GM19397 (cell line): ENCODE results near the gene PRADC1.
A peak's percentile ranks its signal among the peaks of the same experiment; 100 is the strongest.
"Not testable (repeated sequence)": the region's sequence is repeated elsewhere in the genome, so short reads cannot be mapped to it uniquely, and the experiment has no call there.

ENCODE experiments used
- ATAC-seq: cut with Tn5 transposase; IDR thresholded peaks from one replicate; pipeline ENCODE4 v1.9.1; 2021; ENCODE audit warnings: mild to moderate bottlenecking, moderate library complexity; ENCODE audit not compliant: unreplicated experiment

The PRADC1 gene

DNA sequence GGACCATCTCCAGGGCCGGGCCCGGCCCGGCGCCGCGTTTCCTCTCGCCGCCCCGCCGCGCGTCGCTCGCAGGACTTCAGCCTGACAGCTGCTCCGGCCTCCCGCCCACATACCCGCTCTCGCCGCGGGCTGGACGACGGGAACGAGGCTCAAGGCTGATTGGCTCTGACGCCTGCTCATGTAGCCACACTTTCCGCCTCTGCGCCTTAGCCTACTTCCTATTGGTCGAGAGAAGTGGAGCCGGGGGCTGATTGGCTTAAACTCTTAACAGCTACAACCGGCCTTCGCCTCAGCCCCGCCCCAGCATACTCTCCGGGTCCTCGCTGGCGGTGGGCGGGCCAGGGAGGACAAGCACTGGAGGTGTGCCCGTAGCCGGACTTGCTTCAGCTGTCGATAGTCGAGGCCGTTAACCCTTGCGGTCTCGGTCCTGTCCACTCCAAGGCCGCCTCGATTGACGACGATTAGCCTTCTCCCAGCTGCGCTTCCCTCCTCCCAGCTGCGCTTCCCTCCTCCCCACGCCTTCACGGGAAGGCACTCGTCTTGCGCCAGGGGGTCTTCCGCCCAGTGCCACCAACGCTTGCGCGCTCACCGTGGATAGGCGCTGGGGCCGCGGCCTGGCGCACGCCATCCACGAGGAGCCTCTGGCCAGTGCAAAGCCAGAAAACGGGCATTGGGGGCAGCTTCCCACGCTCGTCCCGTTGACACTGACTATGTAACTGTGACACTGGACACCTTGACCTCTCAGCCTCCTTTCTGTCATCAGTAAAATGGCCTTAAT, at the start of gene PRADC1:
Gene PRADC1, minus strand, starts transcription at position 86 of the 778 bp plus-strand sequence. Its CDS starts 79 bp downstream, at position 7.
- peak; percentile 90 for ATAC-seq

DNA sequence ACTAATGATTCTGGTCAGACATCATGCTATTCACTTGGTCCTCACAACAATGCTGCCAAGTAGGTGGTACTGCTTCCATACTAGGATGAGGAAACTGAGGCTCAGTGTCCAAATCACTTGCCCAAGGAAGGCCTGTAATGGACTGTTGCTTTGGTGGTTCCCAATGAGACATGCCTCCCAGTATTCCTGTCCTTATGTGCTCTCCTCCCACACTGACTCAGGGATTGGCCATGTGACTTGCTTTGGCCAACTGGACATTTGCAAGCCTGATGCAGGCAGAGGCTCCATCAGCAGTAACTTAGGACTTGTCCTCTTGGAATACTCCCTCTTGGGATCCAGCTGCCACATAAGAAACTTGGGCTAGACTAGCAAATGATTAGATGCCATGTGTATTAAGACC, 48.2 kb upstream of the PRADC1 start:
- ATAC-seq, result no peak

DNA sequence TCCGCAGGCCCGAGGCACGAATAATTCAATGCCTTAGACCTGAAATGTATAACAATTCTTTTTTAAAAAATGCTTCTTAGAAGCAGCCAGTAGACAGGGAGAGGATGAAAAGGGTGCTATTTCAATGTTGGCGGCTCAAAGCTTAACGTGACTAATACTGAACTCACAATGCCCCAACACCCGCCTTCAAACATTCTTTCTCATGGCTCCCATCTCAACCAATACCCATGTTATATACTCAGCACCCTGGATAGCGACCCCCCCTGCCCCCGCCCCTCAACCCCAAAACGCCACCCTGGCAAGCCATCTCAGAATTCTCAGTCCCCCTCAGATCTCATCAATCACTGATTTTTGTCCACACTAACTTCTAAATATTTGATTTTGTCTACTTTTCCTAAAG, 46.8 kb upstream of the PRADC1 start:
- no peak for ATAC-seq

DNA sequence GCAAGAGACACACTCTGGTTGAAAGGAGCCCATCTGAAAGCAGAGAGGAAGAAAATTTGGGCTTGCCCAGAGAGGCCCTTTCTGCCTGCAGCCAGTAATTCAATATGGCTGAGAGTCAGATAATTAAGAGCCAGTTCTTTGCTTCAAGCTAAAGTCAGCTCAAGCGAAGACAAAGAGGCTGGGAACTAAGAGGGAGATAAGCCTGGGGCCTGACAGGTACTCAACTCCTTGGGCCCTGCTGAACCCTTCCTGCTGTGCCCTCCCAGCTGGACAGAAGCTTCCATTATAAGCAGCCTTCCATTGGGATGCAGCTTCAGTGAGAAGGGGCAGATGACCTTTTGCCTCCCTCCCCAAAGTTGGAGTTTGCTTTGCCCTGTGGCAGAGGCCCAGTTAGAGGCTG, 39.2 kb upstream of the PRADC1 start:
- no peak for ATAC-seq

DNA sequence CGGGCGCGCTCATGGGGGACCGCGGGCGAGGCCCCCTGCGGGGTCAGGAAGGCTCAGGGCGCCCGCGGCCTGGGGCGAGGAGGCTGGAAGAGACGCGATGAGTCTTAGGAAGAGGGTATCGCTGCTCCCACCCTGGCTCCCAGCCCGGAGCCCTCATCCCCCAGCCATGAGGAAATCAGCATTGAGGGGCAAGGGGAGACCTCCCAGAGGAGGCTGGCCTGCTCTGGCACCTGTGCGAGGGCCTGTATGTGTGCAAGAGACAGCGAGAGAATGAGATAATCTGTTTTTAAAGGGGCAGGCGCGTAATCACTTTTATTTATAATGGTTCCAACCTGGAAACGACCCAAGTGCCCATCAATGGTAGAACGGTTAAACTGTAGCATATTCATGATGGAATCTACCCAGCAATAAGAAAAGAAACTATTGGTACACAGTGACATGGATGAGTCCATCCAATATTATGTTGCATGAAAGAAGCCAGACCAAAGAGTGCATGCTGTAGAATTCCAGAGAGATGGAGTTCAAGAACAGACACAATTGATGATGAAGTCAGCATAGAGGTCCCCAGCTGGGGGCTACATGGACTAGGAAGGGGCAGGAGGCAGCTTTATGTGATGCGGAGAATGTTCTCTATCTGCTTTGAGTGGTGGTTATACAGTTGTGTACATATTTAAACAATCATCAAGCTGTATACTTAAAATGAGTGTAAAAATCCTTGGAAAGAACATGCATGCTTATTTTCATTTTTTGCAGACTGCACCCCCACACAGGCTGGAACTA, 36.8 kb upstream of the PRADC1 start:
- ATAC-seq, result peak; percentile 16

DNA sequence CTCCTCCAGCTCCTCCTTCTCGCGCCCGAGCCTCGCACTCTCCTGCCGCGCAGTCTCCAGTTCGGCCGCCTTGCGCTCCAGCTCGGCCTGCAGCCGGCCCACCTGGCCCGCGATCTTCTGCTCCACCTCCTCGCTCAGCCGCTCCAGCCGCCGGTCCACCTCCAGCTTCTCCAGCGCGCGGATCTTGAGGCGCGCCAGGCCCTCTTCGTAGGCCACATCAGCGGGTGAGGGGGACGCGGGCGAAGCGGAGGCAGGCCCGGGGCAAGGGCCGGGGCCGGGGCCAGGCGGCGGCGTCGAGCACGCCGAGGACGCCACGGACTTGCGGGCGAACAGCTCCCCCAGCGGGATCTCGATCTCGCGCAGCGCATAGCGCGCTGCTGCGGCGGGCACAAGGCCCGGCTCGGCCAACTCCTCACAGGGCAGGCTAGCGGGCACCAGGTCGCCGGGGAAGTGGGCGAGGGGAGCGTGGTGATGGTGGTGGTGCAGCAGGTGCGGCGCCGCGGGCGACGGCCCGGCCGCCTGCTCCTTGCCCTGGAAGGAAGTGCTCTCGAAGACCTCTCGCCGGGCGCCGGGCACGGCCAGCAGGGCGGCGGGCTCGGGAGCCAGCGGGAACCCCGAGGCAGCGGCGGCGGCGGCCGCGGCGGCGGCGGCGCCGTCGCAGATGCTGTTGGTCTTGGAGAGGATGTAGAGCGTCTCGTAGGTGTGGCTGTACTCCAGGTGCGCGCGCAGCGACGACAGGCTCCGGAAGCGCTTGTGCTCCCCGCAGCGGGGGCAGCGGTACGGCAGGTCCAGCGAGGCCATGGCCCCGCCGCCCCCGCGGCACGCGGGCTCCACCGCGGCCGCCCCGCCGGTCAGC, 36.0 kb upstream of the PRADC1 start:
- ATAC-seq, result peak; percentile 45

DNA sequence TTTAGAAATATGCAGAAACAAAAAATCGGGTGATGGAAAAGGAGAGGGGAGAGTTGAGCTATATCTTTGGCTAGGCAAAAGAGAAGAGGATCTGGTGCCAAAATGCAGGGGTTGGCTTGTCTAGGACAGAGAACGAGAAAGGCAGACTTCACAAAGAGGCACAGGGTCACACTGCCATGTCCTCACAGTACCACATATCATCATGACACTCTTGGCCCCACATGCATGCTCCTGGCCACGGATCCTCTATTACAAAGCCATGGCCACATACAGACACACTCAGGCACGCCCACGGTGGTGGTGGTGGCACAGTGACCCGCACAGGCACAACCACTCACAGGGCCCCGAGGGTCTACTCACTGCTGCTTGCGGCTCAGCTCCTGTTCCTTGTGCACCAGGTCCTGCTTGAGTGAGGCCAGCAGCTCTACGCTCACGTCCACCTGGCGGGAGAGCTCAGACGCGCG, 35.4 kb upstream of the PRADC1 start:
- no peak for ATAC-seq

DNA sequence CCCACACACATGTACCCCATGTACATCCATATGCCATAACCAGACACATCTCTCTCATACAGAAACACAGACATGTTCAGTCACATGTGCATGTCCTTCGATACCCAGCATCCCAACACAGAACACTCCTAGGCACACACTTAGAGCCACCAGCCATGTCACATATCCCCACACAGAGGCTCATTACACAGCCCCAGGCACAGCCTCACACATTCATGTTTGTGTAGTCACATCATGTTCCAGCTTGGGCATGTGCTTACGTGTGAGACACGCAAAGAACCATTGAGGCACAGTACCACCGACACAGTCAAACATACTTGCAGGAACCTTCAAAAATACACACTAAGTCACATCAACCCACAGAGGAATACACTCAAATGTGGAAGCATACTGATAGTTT, 34.0 kb upstream of the PRADC1 start:
- no peak for ATAC-seq

DNA sequence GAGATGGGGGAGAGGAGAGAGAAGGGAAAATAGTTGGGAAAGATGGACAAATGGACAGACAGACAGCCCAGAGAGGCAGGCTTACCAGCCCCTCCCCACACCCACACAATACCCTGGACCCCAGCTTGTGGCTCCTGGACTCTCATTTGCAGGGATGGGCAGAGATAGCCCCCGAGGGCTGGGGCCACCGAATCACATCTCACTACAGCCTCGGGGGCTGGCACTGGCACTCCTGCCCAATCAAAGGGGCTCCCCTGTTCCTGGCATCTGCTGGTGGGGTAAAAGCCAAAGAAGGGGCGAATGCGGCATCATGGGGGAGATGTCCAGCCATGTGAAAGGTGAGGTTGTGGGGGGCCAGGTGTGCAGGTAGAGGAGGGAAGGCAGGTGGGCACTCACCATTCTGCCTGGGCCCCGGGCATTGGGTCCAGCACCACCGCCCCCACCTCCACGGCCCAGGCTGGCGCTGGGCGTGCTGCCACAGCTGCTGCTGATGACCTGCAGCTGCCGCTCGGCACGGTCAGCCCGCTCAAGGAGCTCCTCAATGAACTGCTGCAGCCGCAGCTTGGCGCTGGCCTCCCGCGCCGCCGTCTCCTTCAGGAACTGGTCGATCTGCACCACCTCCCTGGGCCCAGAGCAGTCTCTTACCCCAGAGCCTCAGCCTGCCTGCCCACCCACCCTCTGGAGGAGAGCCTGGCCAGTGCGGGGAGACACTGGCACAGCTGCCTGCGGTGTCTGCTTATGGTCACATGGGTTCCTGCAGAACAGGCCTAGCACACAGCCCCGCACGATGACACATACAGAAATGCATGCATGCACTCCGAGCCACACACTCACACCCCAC, 33.2 kb upstream of the PRADC1 start:
- no peak for ATAC-seq

DNA sequence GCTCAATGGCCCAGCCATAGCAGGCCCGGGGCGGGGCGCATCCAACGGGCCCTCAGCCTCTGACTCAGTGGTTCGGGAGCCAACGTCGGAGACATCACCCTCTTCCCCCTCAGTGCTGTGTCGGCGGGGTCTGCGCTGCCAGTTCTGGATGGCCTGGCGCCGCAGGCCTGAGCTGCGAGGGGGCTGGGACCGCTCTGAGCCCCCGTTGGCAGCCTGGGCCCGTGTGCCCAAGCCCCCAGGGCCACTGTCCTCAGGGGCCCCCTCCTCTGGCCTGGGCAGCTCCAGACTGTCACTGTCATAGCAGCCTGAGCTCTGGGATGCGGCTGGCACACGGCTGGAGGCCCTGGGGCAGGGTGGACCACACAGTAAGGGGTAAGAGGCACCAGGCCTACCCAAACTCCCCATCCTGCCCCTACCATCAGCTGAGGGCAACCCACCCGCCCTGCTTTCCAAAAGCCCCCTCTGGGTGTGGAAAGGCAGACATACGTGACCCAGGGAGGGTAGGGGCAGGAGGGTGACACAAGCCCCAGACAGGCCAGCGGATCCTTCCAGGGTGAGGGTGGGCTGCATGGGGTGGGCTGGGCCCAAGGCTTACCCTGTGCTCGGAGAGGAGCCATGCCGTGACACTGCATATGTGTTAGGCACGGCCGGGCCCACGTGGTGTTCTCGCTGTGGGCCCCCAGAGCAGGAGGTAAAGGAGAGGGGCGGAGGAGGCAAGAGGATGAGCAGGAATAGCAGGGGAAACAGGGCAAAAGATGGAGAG, 32.4 kb upstream of the PRADC1 start:
- ATAC-seq, result no peak

DNA sequence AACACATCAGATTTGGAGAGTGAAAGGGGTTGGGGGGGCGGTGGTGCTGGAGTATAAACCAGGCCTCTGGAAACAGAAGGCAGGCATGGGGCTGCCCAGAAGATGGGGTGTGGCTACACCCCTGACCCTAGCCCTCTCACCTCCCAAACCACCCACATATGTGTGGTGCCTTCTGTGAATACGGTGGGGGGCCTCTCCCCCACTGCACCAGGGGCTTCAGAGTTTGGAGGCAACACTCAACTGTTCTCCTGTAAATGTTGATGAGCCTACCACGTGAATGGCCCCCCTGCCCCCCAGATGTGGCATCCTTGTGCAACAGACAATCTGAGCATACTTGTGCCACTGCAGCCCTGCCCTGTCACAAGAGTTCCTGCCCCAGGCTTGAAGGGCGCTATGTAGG, 31.7 kb upstream of the PRADC1 start:
- ATAC-seq, result no peak

DNA sequence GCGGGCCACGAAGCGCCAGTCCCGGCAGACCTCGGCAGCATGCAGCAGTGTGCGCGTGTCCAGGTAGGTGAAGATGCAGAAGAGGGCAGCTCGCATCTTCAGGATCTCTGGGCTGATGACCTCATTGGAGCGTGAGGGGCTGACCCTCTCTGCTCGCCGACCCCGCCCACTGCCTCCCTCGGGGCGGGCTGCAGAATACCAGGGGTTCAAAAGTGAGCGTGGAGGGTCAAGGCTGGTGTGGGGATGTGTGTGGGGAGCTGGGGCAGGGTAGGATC, 31.2 kb upstream of the PRADC1 start:
- ATAC-seq, result no peak

DNA sequence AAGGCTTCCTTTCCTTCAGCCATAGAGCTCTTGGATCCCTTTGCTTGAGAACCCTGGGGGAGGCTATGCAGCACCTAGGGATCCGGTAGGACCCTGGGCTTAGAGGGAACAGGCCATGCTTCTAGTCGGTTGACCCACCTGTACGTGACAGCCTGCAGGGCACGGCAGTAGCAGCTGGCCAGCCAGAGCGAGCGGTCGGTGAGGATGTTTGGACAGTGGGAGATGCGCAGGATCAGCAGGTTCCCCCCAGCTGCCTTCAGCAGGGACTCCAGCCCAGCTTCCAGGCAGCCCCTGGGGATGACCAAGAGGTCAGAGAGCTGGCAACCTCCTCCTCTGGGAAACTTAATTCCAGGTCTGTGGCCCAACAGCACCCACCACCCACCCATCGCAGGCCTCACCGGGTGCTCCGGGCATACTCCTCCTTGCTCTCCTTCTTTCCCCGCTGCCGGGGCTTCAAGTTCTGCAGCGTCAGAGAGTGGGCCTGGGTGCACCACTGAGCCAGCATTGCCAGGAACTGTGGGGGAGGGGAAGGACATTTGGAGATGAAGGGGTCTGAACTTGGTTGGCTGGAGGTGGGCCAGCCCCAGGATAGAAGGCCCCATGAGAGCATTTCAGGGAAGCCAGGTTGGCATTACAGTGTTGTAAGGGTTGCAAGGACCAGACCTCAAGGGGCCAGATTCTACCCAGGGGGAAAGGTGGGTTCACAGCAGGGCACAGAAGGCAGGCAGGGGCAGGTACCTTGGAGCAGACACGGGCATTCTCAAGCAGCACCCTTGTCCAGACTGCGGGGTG, 30.7 kb upstream of the PRADC1 start:
- ATAC-seq, result no peak

DNA sequence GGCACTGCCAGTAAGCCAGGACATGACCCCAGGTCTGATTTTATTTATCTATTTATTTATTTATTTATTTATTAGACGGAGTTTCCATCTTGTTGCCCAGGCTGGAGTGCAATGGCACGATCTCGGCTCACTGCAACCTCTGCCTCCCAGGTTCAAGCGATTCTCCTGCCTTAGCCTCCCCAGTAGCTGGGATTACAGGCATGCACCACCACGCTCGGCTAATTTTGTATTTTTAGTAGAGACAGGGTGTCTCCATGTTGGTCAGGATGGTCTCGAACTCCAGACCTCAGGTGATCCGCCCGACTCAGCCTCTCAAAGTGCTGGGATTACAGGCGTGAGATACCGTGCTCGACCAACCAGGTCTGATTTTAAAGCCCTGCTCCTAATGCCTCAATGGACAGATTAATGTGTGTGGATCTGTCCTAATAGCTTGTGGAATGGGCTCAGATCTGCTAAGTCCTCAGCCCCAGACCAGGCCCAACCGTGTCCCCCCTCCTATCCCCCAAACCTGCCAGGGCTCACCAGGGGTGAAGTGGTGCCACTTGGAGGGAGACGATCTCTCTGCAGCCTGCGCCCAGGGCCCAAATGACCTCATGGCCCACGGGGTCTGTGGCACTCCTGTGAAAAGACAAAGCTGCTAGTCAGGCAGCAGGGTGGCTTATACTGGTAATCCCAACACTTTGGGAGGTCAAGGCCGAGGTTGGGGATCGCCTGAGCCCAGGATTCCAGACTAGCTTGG, 29.8 kb upstream of the PRADC1 start:
- ATAC-seq, result not testable (repeated sequence)

DNA sequence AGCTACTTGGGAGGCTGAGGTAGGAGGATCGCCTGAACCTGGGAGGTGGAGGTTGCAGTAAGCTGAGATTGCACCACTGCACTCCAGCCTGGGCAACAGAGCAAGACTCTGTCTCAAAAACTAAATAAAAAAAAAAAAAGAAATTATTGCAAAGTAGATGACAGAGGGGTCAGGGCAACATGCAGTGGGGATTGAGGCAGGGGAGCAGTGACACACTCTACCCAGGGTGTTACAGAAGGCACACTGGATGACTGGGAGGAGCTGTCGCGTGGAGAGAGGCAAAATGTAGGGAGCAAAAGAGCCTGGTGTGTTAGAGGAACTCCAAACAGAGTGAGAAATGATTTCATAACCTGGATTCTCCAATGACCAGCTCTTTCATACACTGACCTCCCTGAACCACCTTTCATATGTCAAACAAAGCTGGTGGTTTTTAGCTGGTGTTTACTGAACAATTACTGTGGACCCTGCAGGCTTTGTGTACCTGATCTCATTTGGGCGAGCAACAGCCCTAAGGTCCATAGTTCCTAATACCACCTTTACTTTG, 29.1 kb upstream of the PRADC1 start:
- ATAC-seq, result no peak

DNA sequence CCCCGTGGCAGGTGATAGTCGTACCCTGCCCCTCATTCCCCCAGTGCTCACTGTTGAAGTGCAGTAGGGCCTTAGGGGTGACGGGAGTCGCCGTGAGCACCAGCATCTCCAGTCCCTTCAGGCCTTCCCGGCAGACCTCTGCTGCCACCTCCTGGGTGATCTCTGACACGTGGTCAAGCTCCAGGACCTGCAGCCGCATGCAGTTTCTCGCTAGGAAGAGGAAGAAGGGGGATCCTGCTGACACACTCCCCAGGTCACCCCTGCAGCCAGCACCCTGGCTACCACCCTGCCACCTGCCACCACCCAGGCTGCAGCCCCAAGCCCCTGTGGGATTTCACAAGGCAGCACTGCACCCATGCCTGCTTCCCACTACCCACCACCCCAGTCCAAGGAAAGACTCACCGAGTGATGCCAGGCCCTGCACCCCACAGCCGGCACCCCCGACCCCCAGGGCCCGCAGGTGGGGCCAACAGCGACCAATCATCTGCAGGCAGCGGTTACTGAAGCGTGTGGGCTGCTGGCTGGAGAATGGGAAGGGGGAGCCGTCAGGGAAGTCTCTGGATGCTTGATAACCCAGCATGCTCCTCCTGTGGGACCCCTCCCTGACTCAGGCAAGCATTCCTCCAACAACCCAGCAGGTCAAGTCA, 27.4 kb upstream of the PRADC1 start:
- no peak for ATAC-seq

DNA sequence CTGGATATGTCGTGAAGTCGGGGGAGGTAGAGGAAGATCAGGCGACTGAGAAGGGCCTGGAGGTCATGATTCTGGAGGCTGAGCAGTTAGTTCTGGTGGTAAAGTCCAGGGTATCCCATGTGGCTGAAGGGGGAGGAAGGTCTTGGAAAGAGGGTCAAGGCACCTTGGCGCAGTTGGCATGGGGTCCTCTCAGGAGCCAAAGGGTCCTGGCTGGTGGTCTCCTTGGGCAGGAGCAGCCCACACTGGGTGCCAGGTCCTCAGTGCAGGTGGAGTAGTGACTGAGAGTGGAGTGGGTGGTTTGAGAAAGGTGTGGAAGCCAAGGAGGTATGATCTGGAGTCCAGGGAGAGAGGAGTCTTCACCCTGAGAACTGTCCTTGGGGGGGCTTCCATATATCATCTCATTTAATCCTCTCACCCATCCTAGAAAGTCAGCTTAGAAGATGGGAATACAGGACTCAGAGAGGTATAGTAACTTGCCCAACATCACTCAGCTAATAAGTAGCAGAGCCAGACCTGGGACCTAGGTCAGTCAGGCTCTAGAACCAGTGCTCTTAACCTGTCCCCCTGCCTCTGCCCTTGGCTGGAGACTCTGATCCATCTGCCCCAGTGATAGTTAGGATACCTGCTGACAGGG, 26.8 kb upstream of the PRADC1 start:
- no peak for ATAC-seq
